Hepatocyte (in vitro differentiated cells): ENCODE measurements around the gene IL31.

ENCODE experiments used
- EZH2 ChIP-seq: fragments of 200-600 bp; sonication (generic); IDR thresholded peaks from 2 replicates; pipeline ENCODE4 v1.6.1; 2016; ENCODE audit warnings: antibody characterized with exemption, mild to moderate bottlenecking, borderline replicate concordance
- TF ChIP-seq, protein P1 (sequence below): fragments of 200-600 bp; sonication (generic); IDR thresholded peaks from 2 replicates; pipeline ENCODE4 v1.5.1; 2016; ENCODE audit warnings: antibody characterized with exemption, mild to moderate bottlenecking; ENCODE audit not compliant: poor library complexity

DNA sequence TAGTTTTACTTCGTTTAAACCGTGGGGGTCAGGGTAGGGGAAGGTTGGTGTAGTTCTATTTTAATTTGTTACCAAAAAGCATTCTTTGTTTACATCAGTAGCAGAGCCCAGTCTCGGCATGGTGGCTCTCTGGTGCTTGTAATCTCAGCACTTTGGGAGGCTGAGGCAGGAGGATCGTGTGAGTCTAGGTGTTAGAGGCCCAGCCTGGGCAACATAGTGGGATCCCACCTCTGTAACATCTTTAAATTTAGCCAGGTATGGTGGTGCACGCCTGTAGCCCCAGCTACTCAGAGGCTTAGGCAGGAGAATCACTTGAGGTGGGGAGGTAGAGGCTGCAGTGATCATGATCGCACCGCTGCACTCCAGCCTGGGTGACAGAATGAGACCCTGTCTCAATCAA lies 11.1 kb upstream of the IL31 start:
- TF ChIP-seq, protein P1, sequence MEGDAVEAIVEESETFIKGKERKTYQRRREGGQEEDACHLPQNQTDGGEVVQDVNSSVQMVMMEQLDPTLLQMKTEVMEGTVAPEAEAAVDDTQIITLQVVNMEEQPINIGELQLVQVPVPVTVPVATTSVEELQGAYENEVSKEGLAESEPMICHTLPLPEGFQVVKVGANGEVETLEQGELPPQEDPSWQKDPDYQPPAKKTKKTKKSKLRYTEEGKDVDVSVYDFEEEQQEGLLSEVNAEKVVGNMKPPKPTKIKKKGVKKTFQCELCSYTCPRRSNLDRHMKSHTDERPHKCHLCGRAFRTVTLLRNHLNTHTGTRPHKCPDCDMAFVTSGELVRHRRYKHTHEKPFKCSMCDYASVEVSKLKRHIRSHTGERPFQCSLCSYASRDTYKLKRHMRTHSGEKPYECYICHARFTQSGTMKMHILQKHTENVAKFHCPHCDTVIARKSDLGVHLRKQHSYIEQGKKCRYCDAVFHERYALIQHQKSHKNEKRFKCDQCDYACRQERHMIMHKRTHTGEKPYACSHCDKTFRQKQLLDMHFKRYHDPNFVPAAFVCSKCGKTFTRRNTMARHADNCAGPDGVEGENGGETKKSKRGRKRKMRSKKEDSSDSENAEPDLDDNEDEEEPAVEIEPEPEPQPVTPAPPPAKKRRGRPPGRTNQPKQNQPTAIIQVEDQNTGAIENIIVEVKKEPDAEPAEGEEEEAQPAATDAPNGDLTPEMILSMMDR, result no peak
- TF ChIP-seq EZH2, result no peak
